ENCODE results near the gene CHMP4A.

The CHMP4A gene

DNA sequence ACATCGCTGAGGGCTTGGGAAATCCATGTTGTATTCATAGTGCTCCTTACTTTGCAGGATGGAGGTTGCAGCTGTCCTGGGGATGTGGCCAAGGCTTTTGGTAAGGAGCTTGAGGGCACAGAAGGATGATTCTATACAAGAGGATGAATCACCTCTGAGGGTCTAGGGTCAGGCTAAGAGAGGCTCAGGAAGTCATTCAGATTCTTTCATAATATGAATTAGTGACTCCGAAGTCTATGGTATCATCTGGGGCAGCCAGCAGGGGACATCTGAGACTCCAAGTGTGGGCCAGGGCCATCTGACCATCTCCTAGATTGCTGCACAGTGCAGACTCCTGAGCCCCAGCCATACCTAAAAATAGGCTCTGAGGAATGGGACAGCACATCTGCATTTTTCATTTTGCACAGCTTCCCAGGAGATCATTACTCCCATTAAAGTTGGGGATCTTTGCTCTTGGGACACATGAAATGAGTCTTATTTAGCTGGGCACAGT lies 24.2 kb upstream of the CHMP4A start:
- TF ChIP-seq CTCF (IDR thresholded peaks at IDR 0.05; ENCODE audit: insufficient read depth, low read depth, low read length, missing control alignments): no peak
- no peak for DNase-seq (ENCODE audit: low read depth)
- H3K4me3 ChIP-seq (ENCODE audit: low read depth, low read length): no peak overlapping the region

DNA sequence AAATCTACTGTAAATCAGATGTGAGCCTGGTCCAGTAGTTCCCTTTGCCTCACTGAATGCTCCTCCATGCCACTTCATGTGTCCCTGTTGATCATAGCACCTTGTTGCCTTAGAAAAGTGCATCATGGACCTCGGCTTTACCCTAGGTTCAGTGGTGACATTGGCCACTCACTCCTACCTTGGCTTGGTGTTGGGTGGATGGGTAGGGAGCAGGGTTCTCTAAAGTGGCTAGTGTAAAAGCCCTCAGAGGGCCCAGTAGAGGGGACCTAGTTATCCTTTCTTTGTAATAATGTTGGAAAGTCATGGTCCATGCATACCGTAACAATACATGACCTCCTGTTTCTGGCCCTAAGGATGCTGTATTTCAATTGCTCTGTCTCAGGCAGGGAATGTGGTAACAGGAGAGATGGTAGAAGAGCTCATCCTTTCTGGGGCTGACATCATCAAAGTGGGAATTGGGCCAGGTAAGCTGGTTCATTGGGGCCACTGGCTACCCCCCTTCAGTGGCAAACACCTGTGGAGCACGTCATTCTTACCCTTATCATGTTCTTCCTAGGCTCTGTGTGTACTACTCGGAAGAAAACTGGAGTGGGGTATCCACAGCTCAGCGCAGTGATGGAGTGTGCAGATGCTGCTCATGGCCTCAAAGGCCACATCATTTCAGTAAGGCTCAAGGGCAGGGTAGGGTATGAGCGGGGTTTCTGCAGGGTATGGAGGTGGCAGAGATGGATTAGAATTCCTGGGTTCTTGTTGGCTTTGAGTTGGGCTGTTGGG lies 23.6 kb upstream of the CHMP4A start:
- no peak for TF ChIP-seq CTCF (IDR thresholded peaks at IDR 0.05; ENCODE audit: insufficient read depth, low read depth, low read length, missing control alignments)
- DNase-seq (ENCODE audit: low read depth): no peak
- no peak overlapping the region for H3K4me3 ChIP-seq (ENCODE audit: low read depth, low read length)

GRCh38 chr14:24235804-24236688 lies 22.8 kb upstream of the CHMP4A start:
- DNase-seq (ENCODE audit: low read depth): no peak
- no peak for TF ChIP-seq CTCF (IDR thresholded peaks at IDR 0.05; ENCODE audit: insufficient read depth, low read depth, low read length, missing control alignments)
- no peak overlapping the region for H3K4me3 ChIP-seq (ENCODE audit: low read depth, low read length)

- no peak overlapping the region for H3K4me3 ChIP-seq (ENCODE audit: low read depth, low read length)
- no peak for DNase-seq (ENCODE audit: low read depth)
- TF ChIP-seq CTCF (IDR thresholded peaks at IDR 0.05; ENCODE audit: insufficient read depth, low read depth, low read length, missing control alignments): no peak
Observed at GRCh38 chr14:24234095-24235005, 21.1 kb upstream of the CHMP4A start.

DNA sequence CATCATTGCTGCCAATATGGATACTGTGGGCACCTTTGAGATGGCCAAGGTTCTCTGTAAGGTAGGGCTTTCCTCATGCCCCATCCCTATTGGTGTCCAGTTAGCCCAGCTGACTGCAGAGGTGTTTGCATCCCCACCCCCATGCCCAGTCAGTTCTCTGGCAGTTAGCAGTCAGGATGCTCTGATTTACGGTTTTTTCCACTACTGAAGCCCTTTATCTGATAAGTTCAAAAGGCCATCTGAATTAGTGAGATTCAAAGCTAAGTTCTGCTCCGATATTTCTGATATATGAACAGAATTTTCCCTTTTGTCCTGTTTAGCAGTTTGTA lies 20.2 kb upstream of the CHMP4A start:
- no peak for TF ChIP-seq CTCF (IDR thresholded peaks at IDR 0.05; ENCODE audit: insufficient read depth, low read depth, low read length, missing control alignments)
- peak overlapping the region; percentile 82 for H3K4me3 ChIP-seq (ENCODE audit: low read depth, low read length)
- DNase-seq (ENCODE audit: low read depth): peak; percentile 36
